HG03095 (cell line): ENCODE results near the gene PSME1.

ENCODE experiments used
- ATAC-seq: cut with Tn5 transposase; IDR thresholded peaks from one replicate; pipeline ENCODE4 v1.9.1; 2021; ENCODE audit warnings: moderate library complexity; ENCODE audit not compliant: unreplicated experiment

Gene PSME1

GRCh38 chr14:24167469-24168114, 31.6 kb downstream of the PSME1 start:
- no peak for ATAC-seq

- ATAC-seq: peak; percentile 87
Observed at GRCh38 chr14:24171422-24172260, 35.6 kb downstream of the PSME1 start, which contains the start of gene REC8. Gene REC8, plus strand, starts transcription at chr14:24172080. Its CDS starts 473 bp downstream, at chr14:24172553.

GRCh38 chr14:24172261-24172860, 36.4 kb downstream of the PSME1 start:
- ATAC-seq: no peak

- no peak for ATAC-seq
Observed at GRCh38 chr14:24172871-24173281, 36.9 kb downstream of the PSME1 start.

- ATAC-seq: no peak
Observed at GRCh38 chr14:24176599-24176998, 40.6 kb downstream of the PSME1 start.

- ATAC-seq: no peak
Observed at GRCh38 chr14:24177041-24177825, 41.2 kb downstream of the PSME1 start.

GRCh38 chr14:24177891-24178290, 41.9 kb downstream of the PSME1 start:
- ATAC-seq: no peak

GRCh38 chr14:24178399-24179178, 42.6 kb downstream of the PSME1 start:
- ATAC-seq: no peak

- ATAC-seq: no peak
Observed at GRCh38 chr14:24179294-24179960, 43.4 kb downstream of the PSME1 start.

GRCh38 chr14:24179961-24180796, 44.2 kb downstream of the PSME1 start:
- no peak for ATAC-seq

GRCh38 chr14:24181371-24182077, 45.5 kb downstream of the PSME1 start:
- no peak for ATAC-seq

- no peak for ATAC-seq
Observed at GRCh38 chr14:24182110-24182882, 46.3 kb downstream of the PSME1 start.

- ATAC-seq: no peak
Observed at GRCh38 chr14:24183014-24183481, 47.1 kb downstream of the PSME1 start.

GRCh38 chr14:24184104-24184970, 48.3 kb downstream of the PSME1 start:
- no peak for ATAC-seq

- no peak for ATAC-seq
Observed at GRCh38 chr14:24185026-24185425, 49.0 kb downstream of the PSME1 start.

- no peak for ATAC-seq
Observed at GRCh38 chr14:24185741-24186140, 49.7 kb downstream of the PSME1 start.
